ENCODE measurements around the gene EIF4E3.

The EIF4E3 gene

DNA sequence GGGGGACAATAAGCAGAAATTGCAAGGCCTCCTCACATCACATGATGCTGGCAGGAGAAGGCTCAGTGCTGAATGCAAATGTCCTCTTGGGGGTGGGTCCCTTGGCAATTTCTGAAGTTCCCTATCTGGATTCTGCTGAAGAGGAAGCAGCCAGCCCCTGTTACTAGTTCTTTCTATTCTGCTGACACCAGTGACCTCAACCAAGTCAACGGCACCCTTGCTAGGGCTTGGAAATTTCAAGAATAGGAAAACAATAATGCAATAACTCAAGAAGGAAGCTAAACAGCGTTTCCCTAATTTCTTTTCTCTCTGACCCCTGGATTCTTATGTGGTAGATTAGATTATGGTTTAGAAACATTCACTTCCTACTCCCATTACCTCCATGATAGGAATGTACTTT lies 95.5 kb downstream of the EIF4E3 start:
- TF ChIP-seq, protein P1, sequence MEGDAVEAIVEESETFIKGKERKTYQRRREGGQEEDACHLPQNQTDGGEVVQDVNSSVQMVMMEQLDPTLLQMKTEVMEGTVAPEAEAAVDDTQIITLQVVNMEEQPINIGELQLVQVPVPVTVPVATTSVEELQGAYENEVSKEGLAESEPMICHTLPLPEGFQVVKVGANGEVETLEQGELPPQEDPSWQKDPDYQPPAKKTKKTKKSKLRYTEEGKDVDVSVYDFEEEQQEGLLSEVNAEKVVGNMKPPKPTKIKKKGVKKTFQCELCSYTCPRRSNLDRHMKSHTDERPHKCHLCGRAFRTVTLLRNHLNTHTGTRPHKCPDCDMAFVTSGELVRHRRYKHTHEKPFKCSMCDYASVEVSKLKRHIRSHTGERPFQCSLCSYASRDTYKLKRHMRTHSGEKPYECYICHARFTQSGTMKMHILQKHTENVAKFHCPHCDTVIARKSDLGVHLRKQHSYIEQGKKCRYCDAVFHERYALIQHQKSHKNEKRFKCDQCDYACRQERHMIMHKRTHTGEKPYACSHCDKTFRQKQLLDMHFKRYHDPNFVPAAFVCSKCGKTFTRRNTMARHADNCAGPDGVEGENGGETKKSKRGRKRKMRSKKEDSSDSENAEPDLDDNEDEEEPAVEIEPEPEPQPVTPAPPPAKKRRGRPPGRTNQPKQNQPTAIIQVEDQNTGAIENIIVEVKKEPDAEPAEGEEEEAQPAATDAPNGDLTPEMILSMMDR (IDR thresholded peaks at IDR 0.05; ENCODE audit: low read length), result no peak
- TF ChIP-seq EZH2phosphoT487 (IDR thresholded peaks at IDR 0.05; ENCODE audit: low read length) (no peak), EZH2 (optimal IDR thresholded peaks at IDR 0.05; ENCODE audit: low read depth, low read length) (no peak)
- no peak for DNase-seq
- H3K79me2 ChIP-seq (ENCODE audit: low read length), result no peaks in the 10 kb centered on the region
- no peak overlapping the region for H2AFZ ChIP-seq (ENCODE audit: low read length)
- H3K4me1 ChIP-seq (ENCODE audit: low read length), result no peaks in the 10 kb centered on the region
- H3F3A ChIP-seq (ENCODE audit: insufficient read depth, low read length), result no peaks in the 10 kb centered on the region
- no peak overlapping the region for H3K27ac ChIP-seq (ENCODE audit: low read length)
- H3K4me2 ChIP-seq (ENCODE audit: low read depth, low read length), result no peak overlapping the region
- no peaks in the 10 kb centered on the region for H3K36me3 ChIP-seq (replicated peaks; ENCODE audit: insufficient read depth, low read length)
- H3K9me2 ChIP-seq (replicated peaks; ENCODE audit: insufficient read depth, low read length), result no peaks in the 10 kb centered on the region
- H3K4me3 ChIP-seq (ENCODE audit: low read length), result no peak overlapping the region
- no peaks in the 10 kb centered on the region for H3K27me3 ChIP-seq (replicated peaks; ENCODE audit: insufficient read depth, low read length)
- no peaks in the 10 kb centered on the region for H3K9me3 ChIP-seq (replicated peaks; ENCODE audit: insufficient read depth, low read length)
- H4K20me1 ChIP-seq (ENCODE audit: insufficient read depth, low read length), result no peaks in the 10 kb centered on the region
- no peak overlapping the region for H3K9ac ChIP-seq (ENCODE audit: low read length)

DNA sequence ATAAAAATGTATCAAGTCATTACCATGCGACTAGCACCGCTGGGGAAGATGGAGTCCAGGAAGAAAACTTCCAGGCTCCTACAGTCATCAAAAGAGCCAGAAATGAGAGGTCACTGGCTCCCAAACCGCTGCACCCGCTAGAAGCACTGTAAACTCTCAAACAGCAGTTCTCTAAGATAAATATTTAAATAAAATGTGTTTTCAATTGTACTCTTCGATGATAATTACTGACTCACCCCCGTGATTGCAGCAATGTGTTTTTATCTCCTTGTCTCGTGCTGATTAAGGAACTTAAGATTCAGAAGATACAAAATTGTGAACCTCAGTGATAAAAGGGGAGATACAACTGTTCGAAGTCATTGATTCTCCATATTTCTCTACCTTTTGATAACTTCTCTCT lies 95.9 kb downstream of the EIF4E3 start:
- no peak overlapping the region for H2AFZ ChIP-seq (ENCODE audit: low read length)
- no peaks in the 10 kb centered on the region for H3K36me3 ChIP-seq (replicated peaks; ENCODE audit: insufficient read depth, low read length)
- H3K4me3 ChIP-seq (ENCODE audit: low read length), result no peak overlapping the region
- H3F3A ChIP-seq (ENCODE audit: insufficient read depth, low read length), result no peaks in the 10 kb centered on the region
- H3K9me2 ChIP-seq (replicated peaks; ENCODE audit: insufficient read depth, low read length), result no peaks in the 10 kb centered on the region
- no peaks in the 10 kb centered on the region for H3K27me3 ChIP-seq (replicated peaks; ENCODE audit: insufficient read depth, low read length)
- H4K20me1 ChIP-seq (ENCODE audit: insufficient read depth, low read length), result no peaks in the 10 kb centered on the region
- no peak for DNase-seq
- H3K4me1 ChIP-seq (ENCODE audit: low read length), result no peaks in the 10 kb centered on the region
- H3K4me2 ChIP-seq (ENCODE audit: low read depth, low read length), result no peak overlapping the region
- no peak overlapping the region for H3K9ac ChIP-seq (ENCODE audit: low read length)
- H3K79me2 ChIP-seq (ENCODE audit: low read length), result no peaks in the 10 kb centered on the region
- no peak overlapping the region for H3K27ac ChIP-seq (ENCODE audit: low read length)
- no peaks in the 10 kb centered on the region for H3K9me3 ChIP-seq (replicated peaks; ENCODE audit: insufficient read depth, low read length)
- TF ChIP-seq EZH2 (optimal IDR thresholded peaks at IDR 0.05; ENCODE audit: low read depth, low read length) (no peak), EZH2phosphoT487 (IDR thresholded peaks at IDR 0.05; ENCODE audit: low read length) (no peak)
- TF ChIP-seq, protein P1 (IDR thresholded peaks at IDR 0.05; ENCODE audit: low read length), result no peak

DNA sequence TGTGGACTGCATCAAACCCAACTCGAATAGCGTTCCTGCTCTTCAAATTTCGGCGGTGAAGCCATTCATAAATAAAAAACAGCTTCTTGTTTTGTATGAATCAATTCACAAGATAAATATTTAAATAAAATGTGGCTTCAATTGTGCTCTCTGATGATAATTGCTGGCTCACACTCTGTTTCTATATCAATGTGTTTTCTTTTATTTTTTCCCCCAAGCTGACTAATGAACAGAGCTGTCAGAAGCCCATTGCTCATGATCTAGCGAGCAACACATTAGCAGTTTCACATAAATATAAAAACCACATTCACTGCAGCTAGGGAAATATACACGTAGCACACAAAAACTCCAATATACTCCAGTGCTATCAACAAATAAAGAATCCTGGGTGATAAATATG lies 96.7 kb downstream of the EIF4E3 start:
- Histone ChIP-seq H3K36me3 (replicated peaks; ENCODE audit: insufficient read depth, low read length) (no peaks in the 10 kb centered on the region), H3F3A (ENCODE audit: insufficient read depth, low read length) (no peaks in the 10 kb centered on the region), H2AFZ (ENCODE audit: low read length) (no peak overlapping the region), H3K4me1 (ENCODE audit: low read length) (no peaks in the 10 kb centered on the region), H3K9ac (ENCODE audit: low read length) (no peak overlapping the region), H4K20me1 (ENCODE audit: insufficient read depth, low read length) (no peaks in the 10 kb centered on the region), H3K27ac (ENCODE audit: low read length) (no peak overlapping the region), H3K9me3 (replicated peaks; ENCODE audit: insufficient read depth, low read length) (no peaks in the 10 kb centered on the region), H3K79me2 (ENCODE audit: low read length) (no peaks in the 10 kb centered on the region), H3K27me3 (replicated peaks; ENCODE audit: insufficient read depth, low read length) (no peaks in the 10 kb centered on the region), H3K9me2 (replicated peaks; ENCODE audit: insufficient read depth, low read length) (no peaks in the 10 kb centered on the region), H3K4me3 (ENCODE audit: low read length) (no peak overlapping the region), H3K4me2 (ENCODE audit: low read depth, low read length) (no peak overlapping the region)
- DNase-seq, result no peak
- TF ChIP-seq, protein P1 (IDR thresholded peaks at IDR 0.05; ENCODE audit: low read length), result no peak
- TF ChIP-seq EZH2phosphoT487 (IDR thresholded peaks at IDR 0.05; ENCODE audit: low read length) (no peak), EZH2 (optimal IDR thresholded peaks at IDR 0.05; ENCODE audit: low read depth, low read length) (no peak)

All from MM.1S (cell line).